Uterus (tissue), 4 donors: ENCODE measurements around the gene RINL. TPM values are rescaled to one million over a fixed set of nuclear protein-coding genes. Genes with fewer than 3 reads are reported as not detected.

Experiments
- DNase-seq, 2 donors: peaks; one replicate each; pipeline ENCODE4 v3.0.0-alpha.2; 2019 to 2020
- H3K27ac ChIP-seq, 2 donors: fragments of 200-600 bp; sonication (generic); 1 replicate in 1 of 2; 2 replicates in 1 of 2; pipeline ENCODE4 v1.5.1; 2016 to 2018
- H3K27me3 ChIP-seq, 2 donors: fragments of 200-600 bp; sonication (generic); one replicate each; pipeline ENCODE4 v1.5.1; 2018 to 2019; ENCODE audit warnings: control low read depth in 1 of 2
- H3K36me3 ChIP-seq, 2 donors: fragments of 200-600 bp; sonication (generic); one replicate each; pipeline ENCODE4 v1.5.1; 2019; ENCODE audit warnings: control low read depth in 1 of 2
- H3K4me1 ChIP-seq, 2 donors: fragments of 200-600 bp; sonication (generic); one replicate each; pipeline ENCODE4 v1.5.1; 2018 to 2019; ENCODE audit warnings: control low read depth in 1 of 2
- H3K4me3 ChIP-seq, 2 donors: fragments of 200-600 bp; sonication (generic); 1 replicate in 1 of 2; 2 replicates in 1 of 2; pipeline ENCODE4 v1.5.1; 2018 to 2019; ENCODE audit warnings: mild to moderate bottlenecking in 1 of 2
- H3K9me3 ChIP-seq, 2 donors: fragments of 200-600 bp; sonication (generic); one replicate each; pipeline ENCODE4 v1.5.1; 2019; ENCODE audit warnings: control low read depth in 1 of 2
- POLR2A ChIP-seq, 2 donors: fragments of 450-650 bp; IDR thresholded peaks; one replicate each; pipeline ENCODE4 v1.6.1; 2016; ENCODE audit warnings: antibody characterized with exemption in 2 of 2, mild to moderate bottlenecking in 1 of 2, moderate library complexity in 1 of 2
- intact Hi-C: fragments of 100-400 bp; cut with DNase I; formaldehyde crosslinking; loops from one replicate; pipeline ENCODE4 v1.15.1; 2023; ENCODE audit warnings: low total_unique reads
- total RNA-seq, 4 donors: library from RNA; depleted of rRNA in 3 of 4; stranded (reverse); fragments of >200 nt in 3 of 4; gene quantifications; one replicate each; pipeline versions ENCODE4 v1.1.0 to v1.2.4, GENCODE V29; 2014 to 2023
- TF ChIP-seq, protein P1 (sequence below), 4 experiments: fragments of 200-600 bp in 2 of 4; fragments of 450-650 bp in 2 of 4; sonication (generic) in 2 of 4; IDR thresholded peaks; one replicate each; pipeline ENCODE4 v1.5.1; 2016 to 2019; ENCODE audit warnings: antibody characterized with exemption in 4 of 4, mild to moderate bottlenecking in 2 of 4, moderate library complexity in 1 of 4
- donor health status: DM: yes; HTN: yes; CAD: no.

RINL gene
- total RNA-seq, 4 donors from 2014 or later, result 3.3 to 308 (median 5.0) TPM

DNA sequence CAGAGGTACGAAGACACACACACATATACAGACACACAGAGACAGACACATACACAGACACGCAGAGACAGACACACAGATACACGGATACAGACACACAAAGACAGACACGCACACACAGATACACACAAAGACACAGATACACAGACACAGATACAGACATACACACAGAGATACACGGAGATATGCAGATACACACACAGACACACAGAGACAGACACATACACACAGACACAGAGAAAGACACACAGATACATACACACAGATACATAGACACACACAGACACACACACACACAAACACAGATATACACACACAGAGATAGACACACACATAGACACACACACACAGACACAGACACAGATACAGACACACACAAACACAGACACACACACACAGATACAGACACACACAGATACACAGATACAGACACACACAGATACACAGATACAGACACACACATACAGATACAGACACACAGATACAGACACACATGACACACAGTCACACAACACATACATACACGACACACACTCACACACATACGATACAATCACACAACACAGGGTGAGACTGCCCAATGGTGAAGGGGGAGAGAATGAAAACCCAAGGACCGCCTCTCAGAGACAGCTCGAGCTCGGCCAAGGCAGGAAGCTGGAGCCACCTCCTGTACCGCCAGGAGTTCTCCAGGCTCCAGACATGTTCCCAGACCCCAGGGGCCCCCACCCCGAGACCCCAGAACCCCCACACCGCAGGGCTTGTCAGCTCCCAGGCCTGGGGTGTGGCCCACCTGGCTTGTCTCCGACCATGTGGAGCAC is 42.7 kb upstream of the RINL start:
- intact Hi-C loops, result no loop called here
- Histone ChIP-seq H3K4me1 (no peaks in the 10 kb centered on the region), H3K9me3 (no peaks in the 10 kb centered on the region), H3K27me3 (no peaks in the 10 kb centered on the region), H3K27ac (no peak overlapping the region), H3K4me3 (no peak overlapping the region), H3K36me3 (no peaks in the 10 kb centered on the region)
- TF ChIP-seq, protein P1, sequence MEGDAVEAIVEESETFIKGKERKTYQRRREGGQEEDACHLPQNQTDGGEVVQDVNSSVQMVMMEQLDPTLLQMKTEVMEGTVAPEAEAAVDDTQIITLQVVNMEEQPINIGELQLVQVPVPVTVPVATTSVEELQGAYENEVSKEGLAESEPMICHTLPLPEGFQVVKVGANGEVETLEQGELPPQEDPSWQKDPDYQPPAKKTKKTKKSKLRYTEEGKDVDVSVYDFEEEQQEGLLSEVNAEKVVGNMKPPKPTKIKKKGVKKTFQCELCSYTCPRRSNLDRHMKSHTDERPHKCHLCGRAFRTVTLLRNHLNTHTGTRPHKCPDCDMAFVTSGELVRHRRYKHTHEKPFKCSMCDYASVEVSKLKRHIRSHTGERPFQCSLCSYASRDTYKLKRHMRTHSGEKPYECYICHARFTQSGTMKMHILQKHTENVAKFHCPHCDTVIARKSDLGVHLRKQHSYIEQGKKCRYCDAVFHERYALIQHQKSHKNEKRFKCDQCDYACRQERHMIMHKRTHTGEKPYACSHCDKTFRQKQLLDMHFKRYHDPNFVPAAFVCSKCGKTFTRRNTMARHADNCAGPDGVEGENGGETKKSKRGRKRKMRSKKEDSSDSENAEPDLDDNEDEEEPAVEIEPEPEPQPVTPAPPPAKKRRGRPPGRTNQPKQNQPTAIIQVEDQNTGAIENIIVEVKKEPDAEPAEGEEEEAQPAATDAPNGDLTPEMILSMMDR (IDR thresholded peaks at IDR 0.05), result no peak
- no peak for TF ChIP-seq POLR2A (IDR thresholded peaks at IDR 0.05)
- DNase-seq, result no peak

DNA sequence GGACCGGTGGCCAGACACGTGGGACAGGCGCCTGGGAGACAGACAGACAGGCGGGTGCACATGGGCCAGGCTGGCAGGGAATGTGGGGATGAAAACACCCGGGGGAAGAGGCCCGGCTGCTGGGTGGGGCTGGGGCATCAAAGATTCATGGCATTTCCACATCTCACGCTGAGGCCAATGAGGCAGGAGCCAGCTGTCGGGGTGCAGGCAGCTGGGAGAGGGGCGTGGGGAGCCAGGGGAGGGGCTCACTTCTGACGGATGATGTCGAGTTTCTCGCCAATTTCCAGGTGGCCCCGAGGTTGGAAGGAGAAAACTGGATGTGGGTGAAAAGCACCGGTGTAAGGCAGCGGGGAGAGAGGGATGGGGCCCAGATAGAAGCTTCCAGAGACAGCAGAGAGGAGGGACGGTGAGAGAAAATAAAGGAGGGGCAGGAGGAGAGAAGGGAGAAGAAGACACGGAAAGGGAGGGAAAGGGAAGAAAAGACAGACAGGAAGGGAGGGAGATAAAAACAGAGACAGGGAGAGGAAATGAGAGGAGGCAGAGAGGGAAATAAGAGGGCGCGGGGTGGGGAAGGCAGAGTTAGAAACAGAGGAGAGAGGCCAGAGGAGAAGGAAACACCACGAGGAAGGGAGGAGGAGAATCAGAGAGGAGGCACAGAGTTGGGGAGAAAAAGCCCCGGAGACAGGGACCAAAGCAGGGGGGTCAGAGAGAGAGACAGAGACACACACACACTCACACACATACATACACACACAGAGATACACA is 41.9 kb upstream of the RINL start:
- intact Hi-C loops, result no loop called here
- H3K4me1 ChIP-seq, result no peaks in the 10 kb centered on the region
- no peak overlapping the region for H3K27ac ChIP-seq

DNA sequence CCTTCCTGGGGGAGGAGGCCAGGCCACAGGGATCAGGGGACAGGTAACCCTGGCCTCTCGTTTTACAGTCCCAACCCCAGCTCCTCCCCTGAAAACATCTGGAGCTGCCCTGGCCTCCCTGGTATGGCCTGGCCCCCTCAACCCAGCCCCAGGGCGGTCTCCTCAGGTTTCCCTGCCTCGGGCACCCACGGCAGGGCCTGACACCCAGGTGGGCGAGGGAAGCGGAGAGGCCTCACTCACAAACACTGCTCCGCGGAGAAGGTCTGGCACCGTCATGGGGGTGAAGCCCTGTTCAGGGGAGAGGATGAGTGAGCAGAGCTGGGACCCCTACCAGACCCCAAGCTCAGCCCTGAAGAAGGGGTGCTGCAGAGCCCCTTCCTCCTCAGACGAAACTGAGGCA is 40.5 kb upstream of the RINL start:
- H3K36me3 ChIP-seq, result no peaks in the 10 kb centered on the region
- H3K27me3 ChIP-seq, result no peaks in the 10 kb centered on the region
- H3K9me3 ChIP-seq, result no peaks in the 10 kb centered on the region
- DNase-seq, result no peak
- H3K27ac ChIP-seq, result no peak overlapping the region
- intact Hi-C loops, result no loop called here
- TF ChIP-seq, protein P1 (IDR thresholded peaks at IDR 0.05), result no peak
- no peak for TF ChIP-seq POLR2A (IDR thresholded peaks at IDR 0.05)
- H3K4me3 ChIP-seq, result no peak overlapping the region
- H3K4me1 ChIP-seq, result no peaks in the 10 kb centered on the region

More for the DNA sequence above, 41.9 kb upstream of the RINL start:
- no peak for TF ChIP-seq POLR2A (IDR thresholded peaks at IDR 0.05)
- TF ChIP-seq, protein P1 (IDR thresholded peaks at IDR 0.05), result no peak
- Histone ChIP-seq H3K4me3 (no peak overlapping the region), H3K9me3 (no peaks in the 10 kb centered on the region), H3K36me3 (no peaks in the 10 kb centered on the region), H3K27me3 (no peaks in the 10 kb centered on the region)
- DNase-seq, result no peak

DNA sequence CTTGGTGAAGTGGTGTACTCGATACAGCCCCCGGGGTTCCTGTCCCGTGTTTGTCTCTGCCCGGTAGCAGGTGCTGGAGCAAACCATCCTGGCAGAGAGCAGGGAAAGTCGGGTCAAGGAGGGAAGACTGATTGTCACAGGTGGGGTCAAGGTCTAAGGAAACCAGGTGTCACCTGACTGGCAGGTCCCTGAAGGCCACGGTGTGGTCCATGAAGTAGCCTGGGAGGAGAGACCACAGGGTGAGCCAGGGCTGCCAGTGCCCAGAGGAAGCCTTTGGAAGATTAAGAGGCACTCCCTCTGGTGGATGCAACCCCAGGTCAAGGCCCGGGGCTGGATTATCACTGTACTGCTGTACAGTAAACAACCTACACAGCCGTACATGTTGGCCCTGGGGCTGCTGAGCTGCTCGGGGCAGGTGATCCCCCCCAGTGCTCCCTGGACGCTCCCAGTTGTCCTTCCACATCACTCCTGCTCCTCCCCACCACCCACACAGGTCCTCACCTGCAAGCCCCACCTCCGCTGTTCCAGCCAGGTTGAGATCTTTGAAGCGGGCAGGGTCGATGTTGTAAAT is 39.9 kb upstream of the RINL start:
- no peak for DNase-seq
- H3K36me3 ChIP-seq, result no peaks in the 10 kb centered on the region
- TF ChIP-seq, protein P1 (IDR thresholded peaks at IDR 0.05), result no peak
- no peak for TF ChIP-seq POLR2A (IDR thresholded peaks at IDR 0.05)
- H3K27me3 ChIP-seq, result no peaks in the 10 kb centered on the region
- intact Hi-C loops, result no loop called here
- H3K4me3 ChIP-seq, result no peak overlapping the region
- no peaks in the 10 kb centered on the region for H3K9me3 ChIP-seq
- no peaks in the 10 kb centered on the region for H3K4me1 ChIP-seq
- no peak overlapping the region for H3K27ac ChIP-seq

DNA sequence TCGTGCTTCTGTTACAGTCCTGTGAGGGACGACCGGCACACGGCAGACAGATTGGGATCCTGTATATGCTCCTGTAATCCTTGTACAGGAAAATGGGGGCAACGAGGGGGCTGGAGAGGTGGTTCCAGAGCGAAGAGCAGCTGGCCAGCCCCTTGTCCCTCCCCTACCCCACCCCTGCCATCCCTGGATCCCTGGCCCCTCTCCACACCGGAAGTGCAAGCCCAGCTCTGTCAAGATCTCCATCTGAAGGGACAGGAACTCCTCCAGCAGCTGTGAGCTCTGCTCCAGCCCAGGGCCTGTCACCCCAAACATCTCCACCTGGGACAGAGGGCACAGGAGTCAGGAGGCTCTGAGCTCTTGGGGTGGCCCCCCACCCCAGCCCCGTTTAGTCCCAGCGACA is 39.4 kb upstream of the RINL start:
- intact Hi-C loops, result no loop called here

More for the DNA sequence above, 39.4 kb upstream of the RINL start:
- no peak overlapping the region for H3K4me3 ChIP-seq
- no peaks in the 10 kb centered on the region for H3K9me3 ChIP-seq
- no peak overlapping the region for H3K27ac ChIP-seq
- H3K4me1 ChIP-seq, result no peaks in the 10 kb centered on the region
- no peak for DNase-seq
- H3K27me3 ChIP-seq, result no peaks in the 10 kb centered on the region
- H3K36me3 ChIP-seq, result no peaks in the 10 kb centered on the region
- TF ChIP-seq, protein P1 (IDR thresholded peaks at IDR 0.05), result no peak
- TF ChIP-seq POLR2A (IDR thresholded peaks at IDR 0.05), result no peak
